ENCODE measurements around the gene CD59. TPM values are rescaled to one million over a fixed set of nuclear protein-coding genes. Genes with fewer than 3 reads are reported as not detected.

CD59 gene, protein sequence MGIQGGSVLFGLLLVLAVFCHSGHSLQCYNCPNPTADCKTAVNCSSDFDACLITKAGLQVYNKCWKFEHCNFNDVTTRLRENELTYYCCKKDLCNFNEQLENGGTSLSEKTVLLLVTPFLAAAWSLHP
- total RNA-seq: 931 and 1,060 TPM in 2 replicates

DNA sequence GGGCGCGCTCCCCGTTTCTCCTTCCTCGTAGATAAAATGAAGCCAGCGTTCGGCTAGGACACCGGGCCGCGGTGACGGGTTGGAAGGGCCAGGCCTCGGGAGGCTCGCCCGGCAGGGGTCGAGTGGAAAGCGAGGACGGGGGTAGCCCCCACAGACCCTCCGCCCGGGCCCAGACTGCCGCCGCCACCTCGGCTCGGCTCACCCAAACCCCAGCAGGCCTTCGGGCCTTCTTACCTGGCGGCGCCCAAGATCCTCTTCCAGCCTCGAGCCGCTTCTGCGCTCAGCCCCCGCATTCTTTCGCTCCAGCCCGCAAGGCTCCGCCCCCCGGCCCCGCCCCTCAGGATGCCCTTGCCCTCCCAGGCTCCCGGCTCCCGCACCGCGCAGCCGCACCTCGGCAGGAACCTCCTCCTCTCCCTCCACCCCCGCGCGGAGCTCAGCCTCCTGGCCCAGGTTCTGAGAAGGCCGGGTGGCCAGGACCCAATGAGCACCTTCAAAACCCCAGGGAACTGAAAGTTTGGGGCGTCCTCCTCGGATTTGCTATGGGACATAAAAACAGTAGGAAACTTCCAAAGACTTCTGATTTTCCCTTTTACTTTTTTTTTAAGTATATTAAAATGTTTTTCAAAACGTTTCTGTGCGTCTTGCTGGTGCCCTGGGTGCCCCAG, at the start of gene CD59:
CD59 (minus strand) TSS at position 276 of the 665 bp plus-strand sequence. CDS start 13,978 bp downstream, outside the sequence.
- DNase-seq: peak; percentile 97

DNA sequence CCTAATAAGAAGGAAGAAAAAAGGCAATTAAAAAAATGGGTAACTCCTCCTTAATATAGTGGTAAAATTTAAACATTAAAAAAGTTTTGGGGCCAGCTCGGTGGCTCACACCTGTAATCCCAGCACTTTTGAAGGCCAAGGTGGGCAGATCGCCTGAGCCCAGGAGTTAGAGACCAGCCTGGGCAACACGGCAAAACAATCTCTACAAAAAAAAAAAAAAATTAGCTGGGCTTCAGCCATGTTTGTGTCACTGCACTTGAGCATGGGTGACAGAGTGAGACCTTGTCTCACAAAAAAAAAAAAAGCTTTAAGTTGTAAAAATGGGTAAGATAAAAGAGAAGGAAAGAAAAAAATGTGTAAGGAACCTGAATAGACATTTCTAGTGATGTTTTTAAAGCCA, 49.4 kb upstream of the CD59 start:
- DNase-seq: no peak

DNA sequence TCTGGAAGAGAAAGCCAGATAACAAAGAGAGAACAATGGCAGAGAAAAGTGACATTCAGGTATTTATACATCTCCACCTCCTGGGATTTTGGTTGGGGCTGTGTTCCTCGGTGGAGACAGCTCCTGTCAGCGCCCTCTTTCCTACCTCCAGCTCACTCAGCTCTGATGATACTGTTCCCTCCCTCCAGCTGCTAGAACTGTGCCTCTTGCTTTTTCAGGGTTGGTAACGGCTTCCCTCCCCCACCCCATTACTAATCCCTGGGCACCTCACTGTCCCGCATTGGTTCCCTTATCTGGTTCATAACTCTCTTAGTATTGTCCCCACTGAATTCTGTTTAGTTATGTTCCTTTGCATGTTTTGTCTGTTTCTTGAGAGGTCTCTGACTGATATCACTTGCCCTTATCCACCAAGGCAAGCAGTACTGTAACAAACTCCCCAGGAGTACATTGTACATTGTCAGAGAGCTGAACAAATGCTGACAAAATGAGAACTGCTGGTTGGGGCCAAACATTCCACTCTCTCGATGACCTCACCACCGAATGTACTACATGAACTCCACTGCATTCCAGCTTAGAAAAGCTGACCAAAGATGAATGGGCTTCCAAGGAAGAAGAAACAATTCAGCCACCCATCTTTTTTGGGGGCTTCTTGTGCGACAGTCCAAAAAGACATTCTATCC, 43.8 kb upstream of the CD59 start:
- no peak for DNase-seq

DNA sequence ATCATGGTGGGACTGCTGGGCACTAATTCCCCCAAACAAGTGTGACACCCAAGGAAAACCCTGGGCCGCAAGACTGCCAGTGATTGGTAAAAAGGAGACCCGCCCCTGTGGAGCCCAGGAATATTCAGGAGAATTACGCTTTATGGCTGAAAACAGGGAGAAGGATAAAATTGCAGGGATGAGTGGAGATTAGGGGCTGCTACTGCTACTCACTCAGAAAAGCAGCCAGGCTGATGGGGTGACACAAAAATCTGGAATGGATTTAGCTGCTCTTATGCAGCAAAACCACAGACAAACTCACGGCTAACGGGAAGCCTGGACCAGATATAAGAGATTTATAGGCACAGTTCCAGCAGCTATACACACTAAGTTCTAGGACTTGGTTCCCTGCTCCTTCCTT, 42.5 kb upstream of the CD59 start:
- no peak for DNase-seq

DNA sequence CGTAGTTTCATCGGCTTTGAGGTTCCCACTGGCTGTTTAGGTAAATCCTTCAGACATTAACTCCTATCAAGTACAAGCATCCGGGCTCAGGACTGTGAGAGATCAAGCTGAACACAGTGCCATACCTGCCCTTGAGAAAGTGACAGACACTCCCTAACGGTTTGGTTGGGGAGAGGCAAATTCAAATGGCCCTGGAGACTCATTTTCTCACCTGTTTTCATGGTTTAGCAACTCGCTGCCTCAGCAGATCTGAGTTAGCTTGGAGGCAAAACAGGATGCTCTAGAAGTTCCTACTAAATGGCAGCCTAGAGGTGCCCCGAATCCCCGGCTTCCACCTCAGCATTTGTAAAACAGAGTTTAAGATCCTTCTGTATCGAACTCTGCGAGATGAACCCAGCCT, 41.7 kb upstream of the CD59 start:
- DNase-seq: no peak

DNA sequence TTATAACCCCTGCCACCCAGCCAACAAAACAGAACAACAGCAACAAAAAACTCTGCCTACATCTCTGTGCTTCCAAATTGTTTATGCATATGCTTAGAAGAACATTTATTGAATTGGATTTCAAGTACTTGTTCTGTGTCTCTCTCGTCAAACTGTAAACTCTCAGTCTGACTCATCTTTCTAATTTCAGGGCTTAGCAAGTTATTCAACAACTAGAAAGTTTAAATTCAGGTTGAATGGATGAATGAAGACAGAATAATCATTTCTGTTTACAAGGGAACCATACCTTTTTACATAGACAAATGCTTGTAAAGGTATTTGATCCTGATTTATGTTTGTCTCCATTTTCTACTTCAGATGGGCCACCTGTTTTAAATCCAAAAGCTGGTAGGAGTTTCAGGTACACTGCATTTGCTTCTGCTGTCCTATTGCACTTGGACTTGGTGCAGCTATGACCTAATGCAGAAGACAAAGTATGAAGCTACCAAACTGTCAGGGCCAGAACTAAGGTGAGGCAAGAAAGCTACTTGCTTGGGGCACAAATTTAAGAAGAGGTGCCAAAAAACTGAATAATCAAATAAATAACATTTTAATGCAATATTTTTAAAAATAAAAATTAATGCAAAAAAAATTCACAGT, 39.7 kb upstream of the CD59 start:
- DNase-seq: no peak

DNA sequence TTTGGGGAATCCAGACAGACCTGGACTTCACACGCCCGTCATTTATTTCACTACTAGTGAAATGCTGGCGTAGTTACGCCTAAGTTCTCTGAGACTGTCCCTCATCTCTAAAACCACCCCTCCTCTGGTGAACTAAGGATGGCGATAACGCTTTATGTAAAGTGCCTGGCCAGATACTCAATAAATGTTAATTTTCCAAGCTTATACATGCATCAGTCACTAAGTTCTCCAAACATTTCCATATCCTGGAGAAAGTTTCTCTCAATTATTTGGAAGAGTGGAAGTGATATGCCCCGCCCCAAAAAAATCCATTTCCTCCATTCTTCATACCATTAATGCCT, 39.2 kb upstream of the CD59 start:
- DNase-seq: no peak

DNA sequence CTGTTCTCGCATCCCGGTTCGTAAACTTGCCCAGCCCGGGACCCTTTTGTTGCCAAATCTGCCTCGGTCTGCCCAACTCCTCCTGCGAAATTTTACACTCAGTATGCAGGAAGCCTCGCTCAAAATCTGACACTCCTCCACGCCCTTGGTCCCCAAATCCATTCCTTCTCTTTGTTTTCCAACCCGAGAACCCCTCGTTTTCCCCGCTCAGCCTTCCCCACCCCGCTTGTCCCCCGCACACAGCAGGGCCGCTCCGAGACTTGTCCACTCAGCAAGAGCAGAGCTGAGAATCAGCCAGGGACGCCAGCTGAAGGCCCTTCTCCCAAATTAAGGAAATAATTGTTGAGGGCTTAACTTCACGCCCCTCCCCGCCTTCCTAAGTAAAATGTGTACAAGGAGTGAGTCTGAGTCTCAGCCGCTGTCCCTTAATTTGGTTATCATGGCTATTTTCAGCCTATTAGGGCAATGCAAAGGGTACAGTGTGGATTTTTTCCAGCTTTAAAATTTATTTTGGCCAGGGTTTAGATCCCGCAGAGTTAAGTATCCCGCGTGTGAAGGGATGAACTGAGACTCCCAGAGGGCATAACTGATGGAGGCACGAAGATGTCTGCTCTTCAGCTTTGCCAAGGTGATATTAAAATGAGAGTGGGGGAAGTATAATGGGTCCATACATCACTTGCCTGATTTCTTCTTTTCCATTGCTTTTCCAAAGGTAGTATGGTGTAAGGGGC, 38.7 kb upstream of the CD59 start:
- DNase-seq: peak; percentile 39

DNA sequence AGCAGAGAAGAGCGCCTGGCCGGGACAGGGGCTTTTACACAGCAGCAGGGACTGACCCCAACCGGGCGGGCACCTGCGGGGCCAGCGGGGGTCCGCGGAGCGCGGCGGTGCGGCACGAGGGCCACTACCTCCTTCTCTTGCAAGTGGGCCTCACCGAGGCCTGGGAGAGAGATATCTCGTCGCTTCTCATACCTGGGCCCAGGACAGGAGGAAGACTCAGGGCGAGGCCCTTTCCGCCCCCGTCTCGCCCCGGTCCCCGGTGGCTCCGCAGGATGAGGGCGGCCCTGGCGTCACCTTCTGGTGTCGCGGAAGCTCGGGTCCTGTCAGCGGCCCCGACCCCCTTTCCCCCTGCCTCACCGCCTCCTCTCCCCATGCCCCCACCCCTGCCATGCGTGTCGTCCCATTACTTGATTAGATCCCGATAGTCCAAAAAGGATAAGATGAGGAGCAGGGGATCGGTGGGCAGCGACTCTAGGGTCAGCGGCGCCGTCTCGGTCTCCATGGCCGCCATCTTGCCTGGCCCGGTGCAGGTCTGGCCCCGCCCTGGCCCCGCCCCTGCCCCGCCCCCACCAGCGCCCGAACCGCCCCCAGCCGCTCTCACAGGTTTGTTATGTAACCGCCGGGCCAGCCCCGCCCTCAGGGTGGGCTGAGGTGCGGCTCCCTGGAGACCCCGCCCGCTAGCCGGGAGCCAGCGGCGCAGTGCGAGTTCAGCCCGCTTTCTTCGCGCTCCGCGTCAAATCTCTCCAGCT, 37.9 kb upstream of the CD59 start, which contains the start of gene FBXO3:
FBXO3 (minus strand) TSS at position 534 of the 749 bp plus-strand sequence; CDS start at position 511, 23 bp downstream.
- peak; percentile 79 for DNase-seq

DNA sequence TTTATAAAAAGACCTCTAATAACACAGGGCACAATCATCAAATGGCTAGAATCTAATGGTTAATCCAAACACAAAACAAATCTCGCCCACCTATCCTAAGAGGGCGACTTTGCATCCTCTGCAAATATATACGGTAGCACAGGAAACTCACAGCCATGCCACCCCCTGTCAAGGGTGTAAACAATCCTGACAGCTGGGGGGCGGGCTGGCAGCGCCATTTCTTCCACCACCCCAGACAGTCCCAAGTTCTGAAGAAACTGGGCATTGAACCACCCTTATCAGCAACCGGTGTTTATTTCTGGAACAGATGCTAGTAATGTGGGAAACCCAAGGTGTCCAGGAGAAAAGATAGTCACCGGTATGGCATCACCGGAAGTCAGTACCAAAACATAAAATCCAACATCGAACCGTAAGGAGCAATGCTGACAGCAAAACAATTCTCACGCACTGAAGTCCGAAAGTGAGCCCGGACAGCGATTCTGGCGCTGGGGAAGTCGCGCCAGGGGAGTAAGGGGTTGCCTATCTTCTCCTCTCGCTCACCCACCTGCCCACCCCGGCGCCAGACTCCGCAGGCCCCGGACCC, 37.3 kb upstream of the CD59 start:
- DNase-seq: peak; percentile 25

DNA sequence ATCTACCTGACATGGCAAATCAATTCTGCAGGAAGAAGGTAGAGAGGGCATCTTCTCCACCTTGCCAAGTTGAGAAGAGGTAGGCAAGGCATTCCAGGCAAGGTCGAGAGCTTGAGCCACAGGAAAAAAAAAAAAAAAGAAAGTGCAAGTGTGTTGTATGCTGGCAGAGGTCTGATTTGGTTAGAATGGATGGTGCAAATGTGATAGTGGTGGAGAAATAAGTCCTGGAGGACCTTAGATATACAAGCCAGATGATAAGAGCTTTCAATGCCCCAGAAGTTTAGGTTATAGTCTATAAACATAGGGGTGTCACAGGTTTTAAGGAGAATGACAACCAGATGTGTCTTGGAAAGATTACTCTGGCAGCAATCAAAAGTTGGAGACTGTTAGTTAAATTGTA, 36.6 kb upstream of the CD59 start:
- no peak for DNase-seq

DNA sequence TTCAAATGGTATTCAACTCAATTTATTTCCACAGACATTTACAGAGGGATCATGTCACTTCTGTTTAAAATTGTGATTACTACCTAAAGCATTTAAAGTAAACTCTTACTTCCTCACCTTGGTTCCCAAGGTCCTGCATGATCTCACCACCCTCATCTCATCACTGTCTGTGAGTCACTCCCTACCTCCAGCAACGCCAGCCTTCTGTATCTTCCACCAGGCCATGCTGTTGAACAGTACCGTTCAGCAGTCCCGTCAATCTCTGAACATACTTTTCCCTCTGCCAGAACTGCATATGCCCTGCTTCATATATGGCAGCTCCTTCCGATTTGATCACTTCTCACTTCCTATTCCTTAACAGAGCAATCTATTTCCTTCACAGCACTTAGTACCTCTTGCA, 36.1 kb upstream of the CD59 start:
- DNase-seq: no peak

DNA sequence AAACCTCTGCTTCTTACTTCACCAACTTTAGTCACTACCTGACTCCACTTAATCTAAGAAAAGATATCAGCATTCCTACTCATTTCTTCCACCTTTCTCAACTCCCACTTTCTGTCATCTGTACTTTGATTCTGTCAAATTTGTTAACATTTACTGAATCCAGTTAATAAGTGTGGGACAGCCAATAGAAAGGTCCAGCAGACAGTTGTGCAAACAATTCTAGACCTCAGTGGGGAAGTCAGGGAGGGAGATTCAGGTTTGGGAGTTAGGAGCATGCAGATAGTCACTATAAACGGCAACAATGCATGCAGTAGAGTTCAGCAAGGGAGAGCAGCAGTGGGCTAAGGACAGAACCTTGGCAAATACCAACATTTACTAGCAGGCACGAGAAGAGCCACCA, 34.0 kb upstream of the CD59 start:
- no peak for DNase-seq

DNA sequence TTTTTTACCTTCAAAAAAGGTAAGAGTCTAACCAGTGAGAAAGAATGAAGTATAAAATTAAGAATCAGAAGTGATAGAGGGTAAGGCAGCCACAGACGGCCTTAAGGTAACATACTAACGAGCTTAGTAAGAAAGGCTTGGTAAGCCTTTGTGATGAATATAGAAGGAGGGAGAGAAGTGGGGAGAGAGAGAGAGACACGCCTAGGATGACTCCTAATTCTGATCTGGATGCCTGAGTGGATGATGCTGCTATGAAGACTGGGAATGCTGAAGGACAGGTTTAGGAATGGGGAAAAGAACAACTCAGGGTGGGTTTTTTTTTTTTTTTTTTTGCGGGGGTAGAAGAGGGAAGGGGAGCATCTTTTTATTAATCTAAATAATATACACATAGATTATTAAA, 33.3 kb upstream of the CD59 start:
- no peak for DNase-seq

DNA sequence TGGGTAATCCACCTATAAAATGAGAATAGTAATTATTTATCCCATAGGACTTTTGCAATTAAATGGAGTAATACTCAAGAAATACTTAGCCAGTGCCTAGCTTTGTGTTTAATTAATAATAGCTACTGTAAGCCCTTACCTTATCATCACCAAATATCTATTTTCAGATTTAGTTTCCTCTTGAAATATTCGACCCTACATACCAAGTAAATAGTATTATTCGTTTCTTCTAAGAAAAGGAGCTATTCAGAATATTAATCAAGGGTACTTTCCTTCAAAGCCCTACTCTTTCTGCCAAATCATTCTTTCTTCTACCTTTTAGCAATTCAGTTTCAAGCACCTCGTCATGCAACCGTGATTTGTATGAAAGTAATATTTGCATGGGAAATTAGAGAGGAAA, 31.4 kb upstream of the CD59 start:
- no peak for DNase-seq

DNA sequence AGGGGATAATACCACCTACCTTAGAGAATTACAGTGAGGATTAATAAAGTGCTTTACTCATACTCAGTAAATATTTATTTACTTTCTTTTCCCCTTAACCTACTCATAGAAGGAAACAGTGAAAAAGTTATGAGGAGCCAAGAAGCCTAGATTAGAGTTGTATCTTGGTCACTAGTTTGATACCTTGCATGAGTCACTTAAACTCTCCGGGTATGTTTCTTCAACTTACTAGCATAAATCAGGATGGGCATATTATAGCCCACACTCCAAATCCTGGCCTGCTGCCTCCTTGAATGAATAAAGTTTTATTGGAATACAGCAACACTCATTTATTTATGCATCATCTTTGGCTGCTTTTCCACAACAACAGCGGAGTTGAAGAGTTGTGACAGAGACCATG, 29.9 kb upstream of the CD59 start:
- DNase-seq: no peak

DNA sequence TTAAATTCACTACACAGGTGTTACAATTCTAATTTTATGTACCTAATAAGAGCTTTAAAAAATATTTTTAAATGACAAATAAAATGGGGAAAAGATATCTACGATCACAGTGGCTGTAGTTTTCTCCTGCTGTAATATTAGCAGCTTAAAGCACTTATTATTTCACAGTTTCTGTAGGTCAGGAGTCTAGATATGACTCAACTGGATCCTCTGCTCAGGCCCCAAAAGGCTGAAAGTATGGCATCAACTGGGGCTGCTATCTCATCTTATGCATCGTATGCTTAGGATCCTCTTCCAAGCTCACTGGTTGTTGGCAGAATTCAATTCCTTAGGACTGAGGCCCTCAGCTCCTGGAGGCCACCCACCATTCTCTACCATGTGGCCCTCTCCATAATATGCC, 25.2 kb upstream of the CD59 start:
- no peak for DNase-seq

DNA sequence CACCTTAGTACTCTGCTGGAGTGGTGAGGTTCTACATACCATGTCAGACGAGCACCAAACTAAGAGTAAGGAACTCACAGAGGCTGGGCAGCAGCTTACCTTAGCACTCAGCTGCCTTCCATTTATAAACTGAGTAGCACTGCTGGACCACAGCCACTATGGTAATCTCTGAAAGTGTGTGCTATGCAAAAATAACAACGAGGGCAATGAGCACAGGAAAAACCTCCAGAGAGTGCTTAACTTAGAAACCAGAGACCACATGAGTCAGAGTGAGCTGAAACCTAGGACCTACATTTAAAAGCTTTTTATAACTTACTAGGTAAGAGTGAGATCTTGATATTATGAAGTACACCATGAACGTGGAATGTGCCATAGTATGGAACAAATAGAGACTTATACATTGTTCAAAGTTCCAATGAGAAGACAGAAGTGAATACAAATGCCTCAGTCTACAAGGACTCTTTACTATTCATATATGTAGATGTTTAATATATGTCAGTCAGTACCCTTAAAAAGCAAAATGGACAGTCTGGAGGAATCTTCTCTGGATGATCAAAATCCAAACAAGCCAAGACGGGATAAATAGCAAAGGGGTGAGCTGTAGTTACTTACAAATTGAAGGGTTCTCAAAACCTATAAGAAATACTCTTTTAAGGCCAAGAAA, 17.2 kb upstream of the CD59 start:
- DNase-seq: peak; percentile 32

DNA sequence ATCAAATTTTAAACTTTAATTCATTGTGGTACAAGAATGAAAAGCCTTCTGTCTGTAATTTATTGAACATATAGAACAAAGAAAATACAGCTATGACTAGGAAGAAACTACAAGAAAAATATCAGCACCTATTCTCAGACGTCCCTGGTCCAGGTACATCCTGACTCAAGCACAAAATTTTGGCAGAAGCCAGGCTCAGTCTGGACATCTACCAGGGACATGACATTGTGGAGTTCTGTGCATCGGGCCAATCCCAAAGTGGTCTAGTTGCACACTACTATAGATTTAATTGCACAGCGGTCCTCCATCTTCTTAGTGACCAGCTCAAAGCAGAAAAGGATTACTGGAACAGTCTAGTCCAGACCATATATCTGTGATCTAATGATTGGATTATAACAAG, 15.7 kb upstream of the CD59 start:
- no peak for DNase-seq

DNA sequence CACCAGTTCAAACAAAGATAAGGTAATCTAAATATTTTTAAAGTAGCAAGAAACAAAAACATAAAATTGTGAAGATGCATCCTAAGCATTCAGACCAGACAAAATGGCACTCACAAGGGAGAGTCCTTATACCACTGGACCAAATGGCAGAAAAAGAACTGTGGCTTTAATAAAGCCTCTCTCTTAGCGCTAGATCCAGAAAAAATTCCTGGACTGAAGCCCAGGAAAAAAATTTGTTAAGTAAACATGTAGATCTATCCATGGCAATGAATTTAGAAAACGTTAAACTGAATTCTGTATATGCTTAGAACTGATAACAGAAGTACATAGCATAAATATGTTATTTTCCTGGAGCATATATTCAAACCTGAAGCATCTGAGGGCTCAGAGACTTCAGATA, 11.8 kb upstream of the CD59 start:
- peak; percentile 33 for DNase-seq

DNA sequence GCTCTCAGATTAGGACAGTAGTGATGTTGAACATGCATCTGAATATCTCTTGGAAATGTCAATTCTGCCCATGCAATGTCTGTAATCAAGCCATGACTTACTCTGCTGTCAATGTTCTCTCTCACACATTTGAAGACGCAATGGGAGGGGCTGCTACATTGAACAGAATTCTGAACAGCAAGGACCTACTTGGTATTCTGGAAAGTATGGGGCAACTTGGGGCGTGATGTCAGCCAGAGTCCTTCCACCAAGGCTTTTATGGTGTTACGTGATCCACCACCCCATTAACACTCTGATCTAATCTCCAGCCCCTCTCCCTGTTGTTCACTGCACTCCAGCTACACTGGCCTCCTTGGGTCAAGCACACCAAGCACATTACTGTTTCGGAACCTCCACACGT, 7.1 kb upstream of the CD59 start:
- DNase-seq: no peak
